Measurements from ENCODE around the gene IMMP2L. TPM values are rescaled to one million over a fixed set of nuclear protein-coding genes. Genes with fewer than 3 reads are reported as not detected.

The IMMP2L gene
- total and polyA plus RNA-seq, 2 of the 4 experiments (the other 2 are of a cell fraction): 5.8 to 9.3 TPM

GRCh38 chr7:111051832-111052231 lies 510.5 kb downstream of the IMMP2L start:
- Histone ChIP-seq H2BK5ac (ENCODE audit: low read depth, low read length, poor library complexity, severe bottlenecking) (no peak overlapping the region), H3K36me3 (ENCODE audit: control insufficient read depth, insufficient read depth, low read length) (no peaks in the 10 kb centered on the region), H4K91ac (ENCODE audit: insufficient read depth, low read depth, low read length) (no peak overlapping the region), H3K4ac (ENCODE audit: low read depth, low read length) (no peak overlapping the region), H4K8ac (ENCODE audit: low read depth in 2 of 2, low read length in 2 of 2) (no peak overlapping the region), H3K4me2 (ENCODE audit: low read depth, low read length) (no peak overlapping the region), H4K5ac (ENCODE audit: low read depth, low read length) (no peak overlapping the region), H3K4me1 (ENCODE audit: control insufficient read depth, insufficient read depth, low read length) (no peaks in the 10 kb centered on the region), H3K79me1 (ENCODE audit: low read depth in 1 of 2, low read length in 2 of 2) (no peaks in the 10 kb centered on the region), H2BK20ac (ENCODE audit: low read depth, low read length) (no peak overlapping the region), H3K4me3 (ENCODE audit: insufficient read depth, low read depth, low read length) (no peak overlapping the region), H3K27me3 (ENCODE audit: control insufficient read depth, insufficient read depth, low read length) (no peaks in the 10 kb centered on the region), H3K9ac (ENCODE audit: low read depth, low read length) (no peak overlapping the region), H3K9me3 (ENCODE audit: control insufficient read depth, insufficient read depth, low read length) (no peaks in the 10 kb centered on the region), H3K27ac (ENCODE audit: insufficient read depth, low read length) (no peak overlapping the region), H2BK120ac (ENCODE audit: low read depth, low read length) (no peak overlapping the region), H4K20me1 (ENCODE audit: insufficient read depth, low read length) (no peaks in the 10 kb centered on the region), H2AFZ (replicated peaks; ENCODE audit: low read length, poor library complexity) (no peak overlapping the region), H3K56ac (ENCODE audit: extremely low read depth, insufficient read depth, low read length) (no peak overlapping the region), H3K14ac (replicated peaks; ENCODE audit: low read depth, low read length) (no peak overlapping the region), H3K23ac (ENCODE audit: low read depth, low read length) (no peak overlapping the region), H3K9me1 (ENCODE audit: insufficient read depth, low read length) (no peaks in the 10 kb centered on the region), H2BK15ac (ENCODE audit: low read depth, low read length) (no peak overlapping the region), H2AK5ac (ENCODE audit: low read depth, low read length) (no peak overlapping the region), H3K18ac (ENCODE audit: low read depth, low read length) (no peak overlapping the region), H2AK9ac (replicated peaks; ENCODE audit: low read depth, low read length, poor library complexity) (no peak overlapping the region)
- in situ Hi-C loops (cut with MboI; ENCODE audit: low sequenced_read_pairs) (no loop called here), dilution Hi-C loops (cut with HindIII; ENCODE audit: low sequenced_read_pairs, unreplicated experiment) (no loop called here), intact Hi-C loops (cut with micrococcal nuclease) (no loop called here)
- ChIA-PET CTCF (no interaction called here), POLR2A (ENCODE audit: unreplicated experiment) (no interaction called here)
- DNase-seq (no peak), ATAC-seq (ENCODE audit: low read depth) (no peak)
- no TSS peak for BruUV-seq (replicated peaks)
- TF ChIP-seq MAZ (IDR thresholded peaks at IDR 0.05; ENCODE audit: borderline replicate concordance, low read depth, low read length) (no peak), CEBPB (IDR thresholded peaks at IDR 0.05; ENCODE audit: low read depth, low read length) (no peak), RFX5 (IDR thresholded peaks at IDR 0.05; ENCODE audit: low read depth, low read length) (no peak), FOS (IDR thresholded peaks at IDR 0.05; ENCODE audit: low read depth, low read length) (no peak), RCOR1 (IDR thresholded peaks at IDR 0.05; ENCODE audit: insufficient replicate concordance, low read length) (no peak), SMC3 (IDR thresholded peaks at IDR 0.05; ENCODE audit: low read depth, low read length) (no peak)
- no CpG with 5 or more reads among the region's 1 CpG for WGBS, 2 experiments (ENCODE audit: extremely low coverage in 2 of 2, insufficient read length in 1 of 2)
